T-helper 17 cell (primary cell): ENCODE data around the gene MIGA1. TPM values are rescaled to one million over a fixed set of nuclear protein-coding genes. Genes with fewer than 3 reads are reported as not detected.

ENCODE experiments used
- ATAC-seq: fragments of 150-1000 bp; cut with Tn5 transposase; 2 replicates; pipeline ENCODE4 v1.10.0; 2021; ENCODE audit warnings: mild to moderate bottlenecking, moderate library complexity
- DNase-seq, 3 donors: peaks; one replicate each; pipeline versions ENCODE4 v3.0.0 to v3.0.0-alpha.2; 2020 to 2021
- H3K9me3 ChIP-seq: one replicate; pipeline ENCODE4 v1.7.0; 2013; ENCODE audit warnings: low read length, mild to moderate bottlenecking; ENCODE audit not compliant: control insufficient read depth, poor library complexity, severe bottlenecking
- H3K27ac Mint-ChIP-seq: one replicate; pipeline ENCODE4 v1.8.0; 2022; ENCODE audit warnings: mild to moderate bottlenecking, moderate library complexity, mixed read lengths
- H3K27me3 Mint-ChIP-seq: one replicate; pipeline ENCODE4 v1.8.0; 2022; ENCODE audit warnings: mixed read lengths
- H3K36me3 Mint-ChIP-seq: one replicate; pipeline ENCODE4 v1.8.0; 2022; ENCODE audit warnings: low read depth, mixed read lengths
- H3K4me1 Mint-ChIP-seq: one replicate; pipeline ENCODE4 v1.8.0; 2022; ENCODE audit warnings: mild to moderate bottlenecking, mixed read lengths
- H3K4me3 Mint-ChIP-seq: one replicate; pipeline ENCODE4 v1.8.0; 2022; ENCODE audit warnings: mild to moderate bottlenecking, moderate library complexity, mixed read lengths
- total RNA-seq, 4 donors: library from RNA in 2 of 4; stranded (reverse) in 2 of 4; gene quantifications; one replicate each; pipeline ENCODE4 v1.2.3 and lab custom pipeline; 2022 to 2026

The MIGA1 gene
- total RNA-seq, 2 donors from 2014 or later: 11.8 to 14.7 TPM

DNA sequence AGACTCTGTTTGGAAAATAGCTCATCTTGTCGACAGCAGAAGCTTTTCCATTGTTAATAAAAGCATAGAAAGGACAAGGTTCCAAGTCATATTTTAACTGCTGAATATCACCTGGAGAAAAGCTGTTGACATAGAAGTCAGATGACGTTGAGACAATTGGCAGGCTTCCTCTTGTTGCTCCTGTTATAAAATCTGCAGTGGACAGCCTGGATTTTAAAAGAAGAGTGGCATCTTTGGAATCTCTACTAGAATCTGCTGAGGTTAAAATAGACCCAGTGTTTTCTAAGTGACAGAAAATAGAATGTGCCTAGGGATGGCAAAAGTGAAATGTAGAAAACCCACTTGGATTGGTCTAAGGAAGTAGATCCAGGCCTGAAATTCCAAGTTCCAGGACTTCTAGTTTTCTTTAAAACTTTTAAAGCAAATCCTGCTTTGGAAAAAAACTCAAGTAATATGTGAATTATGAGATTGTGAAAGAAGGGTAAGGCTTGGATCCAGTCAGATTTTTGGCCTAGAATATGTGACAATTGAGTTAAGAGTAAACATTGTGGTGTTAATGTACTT is 55.4 kb downstream of the MIGA1 start:
- Mint-ChIP-seq H3K4me1 (peaks cover 8% of the 10 kb centered on the region), H3K4me3 (no peak overlapping the region), H3K27ac (no peak overlapping the region), H3K36me3 (peaks cover 7% of the 10 kb centered on the region), H3K27me3 (no peaks in the 10 kb centered on the region)
- DNase-seq (no peak), ATAC-seq (no peak)
- H3K9me3 ChIP-seq: no peaks in the 10 kb centered on the region

DNA sequence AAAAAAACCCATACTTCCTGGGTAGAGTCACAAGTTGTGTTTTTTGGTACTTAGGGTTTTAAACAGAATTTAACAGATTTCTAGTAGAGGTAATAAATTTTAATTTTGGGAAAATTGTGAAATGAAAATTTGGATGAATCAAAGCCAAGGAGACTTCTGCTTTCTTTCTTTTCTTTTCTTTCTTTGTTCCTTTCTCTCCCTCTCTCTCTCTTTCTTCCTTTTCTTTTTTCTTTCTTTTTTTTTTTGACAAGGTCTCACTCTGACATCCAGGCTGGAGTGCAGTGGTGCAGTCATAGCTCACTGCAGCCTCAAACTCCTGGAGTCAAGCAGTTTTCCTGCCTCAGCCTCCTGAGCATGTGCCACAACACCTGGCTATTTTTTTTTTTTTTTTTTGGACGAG is 62.1 kb downstream of the MIGA1 start:
- DNase-seq (no peak), ATAC-seq (no peak)
- no peaks in the 10 kb centered on the region for H3K27me3 Mint-ChIP-seq
- H3K36me3 Mint-ChIP-seq: no peaks in the 10 kb centered on the region
- no peak overlapping the region for H3K27ac Mint-ChIP-seq
- peaks cover 2% of the 10 kb centered on the region for H3K4me1 Mint-ChIP-seq
- H3K4me3 Mint-ChIP-seq: peak overlapping the region; percentile 57
- H3K9me3 ChIP-seq: no peaks in the 10 kb centered on the region

DNA sequence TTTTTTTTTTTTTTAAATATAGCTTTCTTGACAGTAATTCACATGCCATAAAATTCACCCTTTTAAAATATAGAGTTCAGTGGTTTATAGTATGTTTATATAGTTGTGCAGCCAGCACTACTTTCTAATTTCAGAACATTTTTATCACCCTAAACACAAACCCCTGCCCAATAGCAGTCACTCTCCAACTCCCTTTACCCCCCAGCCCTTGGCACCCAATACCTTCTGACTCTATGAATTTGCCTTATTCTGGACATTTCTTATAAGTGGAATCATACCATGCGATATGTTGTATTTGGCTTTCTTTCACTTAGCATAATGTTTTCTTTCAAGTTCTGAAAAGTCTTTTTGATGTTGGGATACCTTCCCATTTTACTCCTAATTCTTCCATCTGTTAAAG is 66.5 kb downstream of the MIGA1 start:
- no peak overlapping the region for H3K27ac Mint-ChIP-seq
- H3K27me3 Mint-ChIP-seq: no peaks in the 10 kb centered on the region
- H3K4me3 Mint-ChIP-seq: no peak overlapping the region
- no peaks in the 10 kb centered on the region for H3K9me3 ChIP-seq
- H3K4me1 Mint-ChIP-seq: peaks cover 2% of the 10 kb centered on the region
- no peaks in the 10 kb centered on the region for H3K36me3 Mint-ChIP-seq
- DNase-seq (no peak), ATAC-seq (no peak)

DNA sequence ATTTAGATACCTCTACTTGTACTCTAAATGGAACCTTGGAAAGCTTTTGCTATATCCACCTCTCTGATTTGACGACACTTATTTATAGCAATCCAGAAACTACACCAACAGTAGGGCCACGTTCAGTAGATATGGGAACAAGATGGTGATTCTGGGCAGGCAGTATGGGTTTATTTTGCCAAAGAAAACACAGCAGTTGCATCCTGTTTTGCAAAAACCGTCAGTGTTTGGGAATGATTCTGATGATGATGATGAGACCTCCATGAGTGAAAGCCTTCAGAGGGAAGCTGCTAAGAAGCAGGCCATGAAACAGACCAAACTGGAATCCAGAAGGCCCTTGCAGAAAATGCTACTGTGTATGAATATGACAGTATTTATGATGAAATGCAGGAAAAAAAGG is 67.5 kb downstream of the MIGA1 start:
- Mint-ChIP-seq H3K27me3 (no peaks in the 10 kb centered on the region), H3K4me1 (peaks cover 2% of the 10 kb centered on the region), H3K27ac (no peak overlapping the region), H3K36me3 (no peaks in the 10 kb centered on the region), H3K4me3 (no peak overlapping the region)
- ATAC-seq (no peak), DNase-seq (no peak)
- H3K9me3 ChIP-seq: no peaks in the 10 kb centered on the region

GRCh38 chr1:77847621-77848080 is 68.2 kb downstream of the MIGA1 start:
- Mint-ChIP-seq H3K36me3 (no peaks in the 10 kb centered on the region), H3K27ac (no peak overlapping the region), H3K27me3 (no peaks in the 10 kb centered on the region), H3K4me1 (peaks cover 2% of the 10 kb centered on the region), H3K4me3 (no peak overlapping the region)
- no peak for ATAC-seq
- no peaks in the 10 kb centered on the region for H3K9me3 ChIP-seq
- no peak for DNase-seq

DNA sequence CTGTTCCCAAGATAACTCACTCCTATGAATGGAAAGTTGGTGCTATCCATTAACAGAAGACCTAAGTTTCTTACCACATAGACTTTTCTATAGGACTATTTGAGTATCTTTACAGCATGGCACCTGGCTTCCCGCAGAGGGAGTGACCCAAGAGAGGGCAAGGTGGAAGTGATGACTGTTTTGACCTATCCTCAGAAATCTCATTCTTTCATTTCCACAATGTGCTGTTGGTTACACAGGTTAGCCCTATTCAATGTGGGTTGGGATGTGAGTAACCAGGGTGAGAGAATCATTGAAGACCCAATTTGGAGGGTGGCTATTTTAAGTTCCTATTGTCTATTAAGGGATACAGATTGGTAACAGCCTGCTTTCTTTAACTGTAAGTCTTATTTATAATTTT is 70.6 kb downstream of the MIGA1 start:
- H3K9me3 ChIP-seq: no peaks in the 10 kb centered on the region
- no peak overlapping the region for H3K4me3 Mint-ChIP-seq
- no peak overlapping the region for H3K27ac Mint-ChIP-seq
- H3K27me3 Mint-ChIP-seq: no peaks in the 10 kb centered on the region
- ATAC-seq (no peak), DNase-seq (no peak)
- H3K36me3 Mint-ChIP-seq: no peaks in the 10 kb centered on the region
- peaks cover 2% of the 10 kb centered on the region for H3K4me1 Mint-ChIP-seq

- H3K27me3 Mint-ChIP-seq: no peaks in the 10 kb centered on the region
- no peaks in the 10 kb centered on the region for H3K9me3 ChIP-seq
- H3K4me3 Mint-ChIP-seq: no peak overlapping the region
- H3K36me3 Mint-ChIP-seq: peaks cover 5% of the 10 kb centered on the region
- H3K4me1 Mint-ChIP-seq: no peaks in the 10 kb centered on the region
- ATAC-seq: no peak
- DNase-seq: no peak
- no peak overlapping the region for H3K27ac Mint-ChIP-seq
Observed at GRCh38 chr1:77857552-77857951, 78.1 kb downstream of the MIGA1 start.

DNA sequence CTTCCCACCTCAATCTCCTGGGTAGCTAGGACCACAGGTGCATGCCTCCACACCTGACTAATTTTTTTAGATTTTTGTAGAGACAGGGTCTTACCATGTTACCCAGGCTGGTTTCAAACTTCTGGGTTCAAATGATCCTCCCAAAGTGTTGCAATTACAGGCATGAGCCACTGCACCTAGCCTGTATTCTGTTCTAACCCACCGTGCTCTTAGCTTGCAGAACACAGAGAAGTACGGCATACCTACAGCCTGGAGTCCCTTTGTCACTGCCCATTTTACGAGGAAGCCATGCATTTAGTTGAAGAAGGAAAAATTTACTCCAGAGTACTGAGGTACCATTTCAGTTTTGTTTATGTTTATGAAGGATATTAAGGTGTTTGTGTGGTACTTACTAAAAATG is 79.3 kb downstream of the MIGA1 start:
- no peaks in the 10 kb centered on the region for H3K9me3 ChIP-seq
- H3K27ac Mint-ChIP-seq: no peak overlapping the region
- peaks cover 12% of the 10 kb centered on the region for H3K36me3 Mint-ChIP-seq
- H3K27me3 Mint-ChIP-seq: no peaks in the 10 kb centered on the region
- ATAC-seq (no peak), DNase-seq (no peak)
- no peak overlapping the region for H3K4me3 Mint-ChIP-seq
- H3K4me1 Mint-ChIP-seq: peaks cover 6% of the 10 kb centered on the region

- H3K27me3 Mint-ChIP-seq: no peaks in the 10 kb centered on the region
- no peaks in the 10 kb centered on the region for H3K9me3 ChIP-seq
- no peak overlapping the region for H3K4me3 Mint-ChIP-seq
- peaks cover 12% of the 10 kb centered on the region for H3K36me3 Mint-ChIP-seq
- peaks cover 6% of the 10 kb centered on the region for H3K4me1 Mint-ChIP-seq
- DNase-seq (no peak), ATAC-seq (no peak)
- no peak overlapping the region for H3K27ac Mint-ChIP-seq
Observed at GRCh38 chr1:77859248-77859647, 79.8 kb downstream of the MIGA1 start.

- H3K27me3 Mint-ChIP-seq: no peaks in the 10 kb centered on the region
- H3K36me3 Mint-ChIP-seq: peaks cover 12% of the 10 kb centered on the region
Observed at GRCh38 chr1:77866296-77866695, 86.8 kb downstream of the MIGA1 start.

GRCh38 chr1:77872645-77873044 is 93.2 kb downstream of the MIGA1 start:
- Mint-ChIP-seq H3K27me3 (no peaks in the 10 kb centered on the region), H3K4me3 (no peak overlapping the region), H3K27ac (no peak overlapping the region), H3K4me1 (no peaks in the 10 kb centered on the region), H3K36me3 (peaks cover 2% of the 10 kb centered on the region)
- DNase-seq (no peak), ATAC-seq (no peak)
- H3K9me3 ChIP-seq: no peaks in the 10 kb centered on the region

More at GRCh38 chr1:77866296-77866695, 86.8 kb downstream of the MIGA1 start:
- DNase-seq: no peak
- Mint-ChIP-seq H3K4me3 (no peak overlapping the region), H3K27ac (no peak overlapping the region), H3K4me1 (peaks cover 6% of the 10 kb centered on the region)
- H3K9me3 ChIP-seq: no peaks in the 10 kb centered on the region
- no peak for ATAC-seq

- no peaks in the 10 kb centered on the region for H3K9me3 ChIP-seq
- H3K27ac Mint-ChIP-seq: no peak overlapping the region
- H3K27me3 Mint-ChIP-seq: no peaks in the 10 kb centered on the region
- no peak overlapping the region for H3K4me3 Mint-ChIP-seq
- DNase-seq (no peak), ATAC-seq (no peak)
- peaks cover 1% of the 10 kb centered on the region for H3K36me3 Mint-ChIP-seq
- no peaks in the 10 kb centered on the region for H3K4me1 Mint-ChIP-seq
Observed at GRCh38 chr1:77873461-77873860, 94.0 kb downstream of the MIGA1 start.

DNA sequence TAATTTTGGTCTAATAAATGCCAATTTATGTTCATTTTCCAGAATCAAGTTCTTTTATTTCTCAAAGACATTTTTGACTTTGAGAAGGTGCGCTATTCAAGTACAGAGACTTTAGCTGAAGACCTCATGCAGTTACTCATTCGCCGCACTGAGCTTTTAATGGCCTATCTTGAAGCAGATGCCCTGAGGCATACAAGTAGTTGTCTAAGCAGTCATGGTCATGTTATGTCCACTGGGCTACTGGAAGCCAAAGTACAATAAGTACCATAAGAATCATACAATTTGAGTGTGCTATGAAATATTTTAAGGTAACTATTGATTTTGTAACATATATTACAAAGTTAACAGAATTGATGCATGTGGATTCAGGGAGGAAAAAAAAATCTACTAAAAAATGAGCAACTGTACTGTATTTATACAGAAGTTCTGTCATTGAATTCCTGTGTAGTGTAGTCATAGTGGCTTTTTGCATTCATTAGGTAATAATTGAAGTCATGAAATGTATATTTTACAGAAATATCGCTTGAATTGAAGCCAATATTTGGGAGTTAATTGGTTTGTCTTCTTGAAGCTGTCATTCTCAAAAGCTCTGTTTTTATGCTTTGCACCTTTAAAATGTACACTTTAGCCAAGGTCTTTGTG is 95.5 kb downstream of the MIGA1 start:
- DNase-seq: no peak
- no peaks in the 10 kb centered on the region for H3K4me1 Mint-ChIP-seq
- no peaks in the 10 kb centered on the region for H3K27me3 Mint-ChIP-seq
- no peaks in the 10 kb centered on the region for H3K36me3 Mint-ChIP-seq
- no peaks in the 10 kb centered on the region for H3K9me3 ChIP-seq
- H3K27ac Mint-ChIP-seq: no peak overlapping the region
- no peak overlapping the region for H3K4me3 Mint-ChIP-seq
- no peak for ATAC-seq

DNA sequence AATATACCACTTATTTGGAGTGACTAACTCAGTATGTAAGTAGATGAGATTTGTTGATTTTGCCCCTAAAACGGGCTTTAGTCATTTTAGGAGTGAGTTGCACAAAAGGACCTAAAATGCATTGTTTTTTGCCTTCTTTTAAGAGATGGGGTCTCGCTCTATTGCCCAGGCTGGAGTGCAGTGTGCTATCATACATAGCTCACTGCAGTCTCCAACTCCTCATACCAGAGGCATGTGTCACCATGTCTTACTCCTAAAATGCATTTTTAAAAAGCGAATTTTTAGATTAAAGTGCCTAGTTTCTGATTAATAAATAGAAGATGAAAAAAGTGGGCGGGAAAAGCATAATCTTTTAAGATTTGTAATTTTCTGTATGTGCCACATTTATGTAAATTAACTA is 97.4 kb downstream of the MIGA1 start:
- H3K9me3 ChIP-seq: no peaks in the 10 kb centered on the region
- Mint-ChIP-seq H3K27ac (no peak overlapping the region), H3K4me3 (no peak overlapping the region), H3K4me1 (no peaks in the 10 kb centered on the region), H3K36me3 (peaks cover 2% of the 10 kb centered on the region), H3K27me3 (no peaks in the 10 kb centered on the region)
- DNase-seq: no peak
- no peak for ATAC-seq
